AG09319 (cell line): ENCODE results near the gene RFTN1.

Experiments used
- DNase-seq: peaks from one replicate; pipeline ENCODE4 v3.0.0-alpha.2; 2010; ENCODE audit warnings: low read depth; ENCODE audit errors: extremely low read depth
- TF ChIP-seq, protein P1 (sequence below): IDR thresholded peaks from 2 replicates; pipeline ENCODE4 v1.5.1; 2011; ENCODE audit warnings: low read depth, mild to moderate bottlenecking, inconsistent platforms, low read length, moderate library complexity

RFTN1 gene

DNA sequence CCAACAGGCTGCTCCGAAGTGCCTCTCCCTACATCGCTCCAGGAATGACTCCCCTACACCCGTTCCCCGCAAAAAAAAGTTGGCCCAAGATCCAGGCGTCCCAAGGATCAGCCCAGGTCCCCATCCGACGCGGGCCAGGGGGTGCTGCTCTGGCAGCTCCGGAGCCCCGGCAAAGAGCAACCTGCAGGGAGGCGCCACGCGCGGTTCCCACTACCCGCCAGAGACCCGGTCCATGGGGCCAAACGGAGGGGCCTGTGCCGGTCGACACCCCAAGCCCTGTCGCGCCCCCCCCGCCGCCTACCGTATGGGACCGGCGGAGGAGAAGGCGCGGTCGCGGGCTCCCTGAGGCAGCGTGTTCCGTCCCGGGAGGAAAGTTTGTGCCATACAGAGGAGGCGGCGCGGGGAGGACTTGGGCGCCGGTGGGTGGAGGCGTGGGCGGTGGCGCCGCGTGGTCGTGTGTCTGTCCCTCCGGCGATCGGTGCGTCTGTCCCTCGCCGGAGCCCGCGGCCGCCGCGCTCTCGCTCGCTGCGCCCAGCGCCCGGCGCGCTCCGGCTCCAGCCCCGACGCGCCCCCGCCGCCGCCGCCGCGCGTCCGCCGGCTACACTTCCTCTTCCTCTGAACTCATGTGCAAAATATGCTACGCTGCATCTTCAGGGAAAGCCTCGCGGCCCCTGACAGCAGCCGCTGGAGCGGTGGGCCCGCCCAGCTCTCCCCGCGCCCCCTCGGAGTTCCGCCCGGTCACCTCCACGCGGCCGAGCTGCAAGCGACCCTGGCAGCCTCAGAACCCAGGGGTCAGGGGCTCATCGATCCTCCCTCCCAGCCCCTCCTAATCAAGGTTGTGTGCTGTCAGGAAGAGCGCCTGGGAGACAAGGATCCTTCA lies at the start of gene RFTN1:
TSS of gene RFTN1 (minus strand) at position 559 of the 880 bp plus-strand sequence. CDS start 19,830 bp downstream, outside the sequence.
- DNase-seq, result no peak
- TF ChIP-seq, protein P1, sequence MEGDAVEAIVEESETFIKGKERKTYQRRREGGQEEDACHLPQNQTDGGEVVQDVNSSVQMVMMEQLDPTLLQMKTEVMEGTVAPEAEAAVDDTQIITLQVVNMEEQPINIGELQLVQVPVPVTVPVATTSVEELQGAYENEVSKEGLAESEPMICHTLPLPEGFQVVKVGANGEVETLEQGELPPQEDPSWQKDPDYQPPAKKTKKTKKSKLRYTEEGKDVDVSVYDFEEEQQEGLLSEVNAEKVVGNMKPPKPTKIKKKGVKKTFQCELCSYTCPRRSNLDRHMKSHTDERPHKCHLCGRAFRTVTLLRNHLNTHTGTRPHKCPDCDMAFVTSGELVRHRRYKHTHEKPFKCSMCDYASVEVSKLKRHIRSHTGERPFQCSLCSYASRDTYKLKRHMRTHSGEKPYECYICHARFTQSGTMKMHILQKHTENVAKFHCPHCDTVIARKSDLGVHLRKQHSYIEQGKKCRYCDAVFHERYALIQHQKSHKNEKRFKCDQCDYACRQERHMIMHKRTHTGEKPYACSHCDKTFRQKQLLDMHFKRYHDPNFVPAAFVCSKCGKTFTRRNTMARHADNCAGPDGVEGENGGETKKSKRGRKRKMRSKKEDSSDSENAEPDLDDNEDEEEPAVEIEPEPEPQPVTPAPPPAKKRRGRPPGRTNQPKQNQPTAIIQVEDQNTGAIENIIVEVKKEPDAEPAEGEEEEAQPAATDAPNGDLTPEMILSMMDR, result no peak; the same call in 1 of the 2 replicates

DNA sequence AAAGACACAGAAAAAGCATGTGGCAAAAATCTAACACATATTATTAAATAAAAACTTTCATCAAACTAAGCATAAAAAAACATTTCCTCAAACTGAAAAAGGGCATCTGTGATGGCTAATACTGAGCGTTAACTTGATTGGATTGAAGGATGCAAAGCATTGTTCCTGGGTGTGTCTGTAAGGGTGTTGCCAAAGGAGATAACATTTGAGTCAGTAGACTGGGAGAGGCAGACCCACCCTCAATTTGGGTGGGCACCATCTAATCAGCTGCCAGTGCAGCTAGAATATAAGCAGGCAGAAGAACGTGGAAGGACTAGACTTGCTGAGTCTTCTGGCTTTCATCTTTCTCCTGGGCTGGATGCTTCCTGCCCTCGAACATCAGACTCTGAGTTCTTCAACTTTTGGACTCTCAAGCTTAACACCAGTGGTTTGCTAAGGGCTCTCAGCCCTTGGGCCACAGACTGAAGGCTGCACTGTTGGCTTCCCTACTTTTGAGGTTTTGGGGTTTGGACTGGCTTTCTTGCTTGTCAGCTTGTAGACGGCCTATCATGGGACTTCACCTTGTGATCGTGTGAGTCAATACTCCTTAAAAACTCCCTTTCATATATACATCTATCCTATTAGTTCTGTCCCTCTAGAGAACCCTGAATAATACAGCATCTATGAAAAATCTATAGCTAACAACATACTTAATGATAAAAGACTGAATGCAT lies 46.3 kb upstream of the RFTN1 start:
- TF ChIP-seq, protein P1, result no peak
- DNase-seq, result no peak

GRCh38 chr3:16554126-16554525 lies 40.6 kb upstream of the RFTN1 start:
- DNase-seq, result no peak
- TF ChIP-seq, protein P1, result no peak

- DNase-seq, result no peak
- TF ChIP-seq, protein P1, result no peak
Measured at GRCh38 chr3:16552757-16553156, 39.3 kb upstream of the RFTN1 start.

DNA sequence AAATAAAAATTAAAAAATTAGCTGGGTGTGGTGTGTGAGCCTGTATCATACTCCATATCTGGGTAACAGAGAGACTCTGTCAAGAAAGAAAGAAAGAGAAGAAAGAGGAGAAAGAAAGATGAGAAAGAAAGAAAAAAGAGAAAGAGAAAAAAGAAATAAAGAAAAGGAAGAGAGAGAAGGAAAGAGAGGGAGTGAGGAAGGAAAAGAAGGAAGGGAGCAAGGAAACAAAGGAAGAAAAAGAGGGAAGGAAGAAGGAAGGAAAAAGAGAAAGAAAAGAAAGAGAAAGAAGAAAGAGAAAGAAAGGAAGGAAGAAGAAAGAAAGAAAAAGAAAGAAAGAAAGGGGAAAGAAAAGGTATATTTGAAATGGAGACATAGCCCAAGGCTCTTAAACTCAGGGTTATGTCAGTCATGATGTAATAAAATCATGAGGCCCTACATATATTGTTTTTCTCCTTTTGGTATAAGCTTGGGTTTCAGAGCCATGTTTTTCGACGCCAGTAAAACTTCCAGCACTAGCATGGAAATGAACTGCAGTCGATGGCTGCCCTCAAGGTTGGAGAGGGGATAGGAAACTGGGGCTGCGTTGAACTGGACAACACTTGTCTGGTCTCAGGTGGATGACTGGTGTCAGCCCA lies 38.0 kb upstream of the RFTN1 start:
- DNase-seq, result no peak
- TF ChIP-seq, protein P1, result no peak

DNA sequence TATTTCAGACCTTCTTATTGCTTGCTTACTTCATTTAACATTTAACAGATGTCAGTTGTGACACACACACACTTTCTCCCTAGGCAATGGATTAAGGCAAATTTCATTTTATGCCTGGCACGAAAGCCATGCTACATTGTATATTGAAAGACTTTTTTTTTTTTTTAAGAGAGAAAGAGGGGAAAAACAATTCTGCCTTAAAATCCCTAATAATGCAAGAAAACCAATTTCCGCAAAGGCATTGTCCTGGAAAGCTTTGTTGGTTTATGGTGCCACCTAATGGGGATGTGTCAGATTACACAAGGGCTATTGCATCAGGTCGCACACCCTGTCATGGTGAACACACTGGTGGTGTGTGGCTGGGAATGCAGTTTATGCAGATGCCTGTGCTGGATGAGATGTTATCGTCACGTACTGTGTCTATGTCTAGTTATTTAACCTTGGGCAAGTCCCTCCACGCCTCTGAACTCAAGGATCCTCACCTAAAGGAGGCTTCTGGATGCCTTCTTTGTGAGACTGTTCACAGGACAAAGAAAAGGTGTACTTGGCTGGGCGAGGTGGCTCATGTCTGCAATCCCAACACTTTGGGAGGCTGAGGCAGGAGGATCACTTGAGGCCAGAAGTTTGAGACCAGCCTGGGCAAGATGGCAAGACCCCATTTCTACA lies 37.3 kb upstream of the RFTN1 start:
- peak; percentile 68 for DNase-seq
- TF ChIP-seq, protein P1, result peak; percentile 76
